Activated CD8-positive, alpha-beta T cell treated with anti-CD3 and anti-CD28 coated beads for 36 hours (primary cell): ENCODE results near the gene HIRA. TPM values are rescaled to one million over a fixed set of nuclear protein-coding genes. Genes with fewer than 3 reads are reported as not detected.
"Not testable (repeated sequence)": the region's sequence is repeated elsewhere in the genome, so short reads cannot be mapped to it uniquely, and the experiment has no call there.

ENCODE experiments used
- ATAC-seq: fragments of 200-7000 bp; cut with Tn5 transposase; one replicate; pipeline ENCODE4 v1.10.0; 2021; ENCODE audit warnings: mild to moderate bottlenecking, moderate library complexity
- CTCF ChIA-PET: fragments of 350-600 bp; sonication (Branson Sonifier 250); formaldehyde crosslinking; loops from one replicate; lab custom pipeline; 2021; ENCODE audit warnings: antibody characterized with exemption; lab: Charles Lee
- POLR2A ChIA-PET: fragments of 350-600 bp; sonication (Branson Sonifier 250); formaldehyde crosslinking; loops from one replicate; lab custom pipeline; 2021; ENCODE audit warnings: antibody characterized with exemption; lab: Charles Lee
- DNase-seq: peaks from one replicate; pipeline ENCODE4 v3.0.0-alpha.2; 2020
- H3K27ac Mint-ChIP-seq: one replicate; pipeline ENCODE4 v1.8.0; 2021; ENCODE audit warnings: mild to moderate bottlenecking, mixed read lengths
- H3K27me3 Mint-ChIP-seq: one replicate; pipeline ENCODE4 v1.8.0; 2021; ENCODE audit warnings: mixed read lengths
- H3K36me3 Mint-ChIP-seq: one replicate; pipeline ENCODE4 v1.8.0; 2021; ENCODE audit warnings: low read depth, mixed read lengths
- H3K4me1 Mint-ChIP-seq: one replicate; pipeline ENCODE4 v1.8.0; 2021; ENCODE audit warnings: low read depth, mixed read lengths
- H3K4me3 Mint-ChIP-seq: one replicate; pipeline ENCODE4 v1.8.0; 2021; ENCODE audit warnings: mild to moderate bottlenecking, moderate library complexity, mixed read lengths
- H3K9me3 Mint-ChIP-seq: one replicate; pipeline ENCODE4 v1.8.0; 2021; ENCODE audit warnings: mixed read lengths
- intact Hi-C: fragments of 100-400 bp; cut with micrococcal nuclease; formaldehyde crosslinking; loops from one replicate; pipeline ENCODE4 v1.10.0; 2022
- total RNA-seq, 2 experiments: library from RNA; stranded (reverse); gene quantifications; one replicate each; pipeline ENCODE4 v1.2.3, GENCODE V29; 2021
- TF ChIP-seq, protein P1 (sequence below): fragments of 200-600 bp; IDR thresholded peaks from one replicate; pipeline ENCODE4 v1.8.0; 2022; ENCODE audit warnings: antibody characterized with exemption, mild to moderate bottlenecking

HIRA gene
- total RNA-seq, 2 experiments from 2014 or later = 29.7 to 30.5 TPM

DNA sequence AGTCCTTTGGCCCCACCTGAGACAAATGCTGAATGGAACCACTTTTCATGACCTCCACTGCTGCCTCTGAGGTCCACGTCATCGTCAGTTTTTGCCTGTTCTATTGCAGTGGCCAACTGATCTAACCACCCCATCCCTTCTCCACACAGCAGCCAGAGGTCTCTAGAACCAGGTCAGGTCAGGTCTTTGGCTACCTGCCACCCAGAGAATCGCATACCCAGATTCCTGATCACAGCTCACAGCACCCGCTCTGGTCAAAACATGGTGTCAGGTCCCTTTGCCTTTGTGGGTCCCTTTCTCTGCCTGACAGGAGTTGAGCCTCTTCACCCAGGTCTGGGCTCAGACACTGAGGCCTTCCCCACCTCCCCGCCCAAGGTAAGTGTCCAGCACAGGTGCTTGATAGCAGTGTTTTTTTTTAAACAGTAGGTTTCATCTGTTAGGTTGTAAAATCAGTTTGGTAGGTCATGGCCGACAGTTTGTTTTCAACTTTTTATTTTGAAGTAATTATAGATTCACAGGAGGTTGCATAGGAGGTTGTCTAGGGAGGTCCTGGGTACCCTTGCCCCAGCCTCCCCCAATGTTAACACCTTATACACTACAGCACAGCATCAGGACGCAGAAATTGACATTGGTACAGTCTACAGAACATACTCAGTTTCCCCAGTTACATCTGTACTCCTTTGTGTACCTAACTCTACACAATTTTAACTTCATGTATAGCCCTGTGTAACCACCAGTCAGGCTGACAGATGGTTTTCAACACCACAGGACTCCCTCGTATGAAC, 9.1 kb upstream of the HIRA start:
- Mint-ChIP-seq H3K4me1 (peaks cover 19% of the 10 kb centered on the region), H3K36me3 (peaks cover 29% of the 10 kb centered on the region), H3K27ac (peak overlapping the region; percentile 22), H3K4me3 (no peak overlapping the region), H3K9me3 (no peaks in the 10 kb centered on the region), H3K27me3 (no peaks in the 10 kb centered on the region)
- no peak for ATAC-seq
- DNase-seq = no peak
- POLR2A ChIA-PET = interaction anchor here (0.7 to 1.3 kb wide), 3 partner anchors 9 to 16 kb away, joined by 3 to 5 read pairs (median 3); partner anchors contain the start of genes HIRA and MRPL40
- TF ChIP-seq, protein P1, sequence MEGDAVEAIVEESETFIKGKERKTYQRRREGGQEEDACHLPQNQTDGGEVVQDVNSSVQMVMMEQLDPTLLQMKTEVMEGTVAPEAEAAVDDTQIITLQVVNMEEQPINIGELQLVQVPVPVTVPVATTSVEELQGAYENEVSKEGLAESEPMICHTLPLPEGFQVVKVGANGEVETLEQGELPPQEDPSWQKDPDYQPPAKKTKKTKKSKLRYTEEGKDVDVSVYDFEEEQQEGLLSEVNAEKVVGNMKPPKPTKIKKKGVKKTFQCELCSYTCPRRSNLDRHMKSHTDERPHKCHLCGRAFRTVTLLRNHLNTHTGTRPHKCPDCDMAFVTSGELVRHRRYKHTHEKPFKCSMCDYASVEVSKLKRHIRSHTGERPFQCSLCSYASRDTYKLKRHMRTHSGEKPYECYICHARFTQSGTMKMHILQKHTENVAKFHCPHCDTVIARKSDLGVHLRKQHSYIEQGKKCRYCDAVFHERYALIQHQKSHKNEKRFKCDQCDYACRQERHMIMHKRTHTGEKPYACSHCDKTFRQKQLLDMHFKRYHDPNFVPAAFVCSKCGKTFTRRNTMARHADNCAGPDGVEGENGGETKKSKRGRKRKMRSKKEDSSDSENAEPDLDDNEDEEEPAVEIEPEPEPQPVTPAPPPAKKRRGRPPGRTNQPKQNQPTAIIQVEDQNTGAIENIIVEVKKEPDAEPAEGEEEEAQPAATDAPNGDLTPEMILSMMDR = no peak
- CTCF ChIA-PET = no interaction called here
- intact Hi-C loops = no loop called here

- POLR2A ChIA-PET = interaction anchor here (1.6 kb wide), 1 partner anchor 9 kb away, joined by 6 read pairs; the partner anchor contains the start of gene C22orf39
Observed at GRCh38 chr22:19438298-19438697, 6.8 kb upstream of the HIRA start.

DNA sequence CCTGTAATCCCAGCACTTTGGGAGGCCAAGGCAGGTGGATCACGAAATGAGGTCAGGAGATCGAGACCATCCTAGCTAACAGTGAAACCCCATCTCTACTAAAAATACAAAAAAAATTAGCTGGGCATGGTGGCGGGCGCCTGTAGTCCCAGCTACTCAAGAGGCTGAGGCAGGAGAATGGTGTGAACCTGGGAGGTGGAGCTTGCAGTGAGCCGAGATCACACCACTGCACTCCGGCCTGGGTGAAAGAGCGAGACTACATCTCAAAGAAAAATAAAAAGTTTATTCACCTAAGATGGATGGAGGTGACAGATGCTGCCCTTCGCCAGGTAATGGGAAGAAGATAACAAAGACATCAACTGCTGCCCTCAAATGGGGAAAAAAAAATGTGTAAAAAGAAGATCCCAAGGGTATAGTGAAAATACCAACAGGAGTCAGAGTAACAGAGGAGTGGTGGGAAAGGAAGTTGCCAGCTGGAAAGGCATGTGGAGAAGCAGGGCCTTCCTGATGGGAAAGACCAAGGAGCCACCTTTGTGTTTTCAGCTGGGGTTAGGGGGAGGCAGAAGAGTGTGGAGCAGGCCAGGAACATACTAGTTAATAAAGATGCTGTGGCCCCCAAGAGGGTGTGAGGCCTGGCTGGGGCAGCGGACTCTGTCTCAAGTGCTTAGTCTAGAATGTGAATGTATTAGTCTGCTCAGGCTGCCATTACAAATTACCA, 5.1 kb upstream of the HIRA start:
- Mint-ChIP-seq H3K36me3 (peaks cover 37% of the 10 kb centered on the region), H3K27ac (peak overlapping the region; percentile 76), H3K4me1 (peaks cover 17% of the 10 kb centered on the region)
- POLR2A ChIA-PET = interaction anchor here (0.9 to 1.6 kb wide), 2 partner anchors 9 to 10 kb away, joined by 4 to 6 read pairs; partner anchors contain the start of gene C22orf39
- DNase-seq, H3K27me3 Mint-ChIP-seq, CTCF ChIA-PET, intact Hi-C loops, H3K9me3 Mint-ChIP-seq, ATAC-seq, H3K4me3 Mint-ChIP-seq: not testable (repeated sequence)

More at GRCh38 chr22:19438298-19438697, 6.8 kb upstream of the HIRA start:
- Mint-ChIP-seq H3K27me3 (no peaks in the 10 kb centered on the region), H3K4me1 (peaks cover 14% of the 10 kb centered on the region), H3K4me3 (no peak overlapping the region), H3K9me3 (no peaks in the 10 kb centered on the region), H3K27ac (peak overlapping the region; percentile 31), H3K36me3 (peaks cover 38% of the 10 kb centered on the region)
- no peak for ATAC-seq
- intact Hi-C loops = no loop called here
- DNase-seq = no peak
- TF ChIP-seq, protein P1 = no peak
- CTCF ChIA-PET = no interaction called here

- TF ChIP-seq, protein P1 = no peak
- intact Hi-C loops = no loop called here
- peaks cover 38% of the 10 kb centered on the region for H3K36me3 Mint-ChIP-seq
- H3K4me1 Mint-ChIP-seq = peaks cover 22% of the 10 kb centered on the region
- DNase-seq = no peak
- no peak overlapping the region for H3K4me3 Mint-ChIP-seq
- H3K27me3 Mint-ChIP-seq = no peaks in the 10 kb centered on the region
- CTCF ChIA-PET = interaction anchor here (1.2 kb wide), 1 partner anchor 11 kb away, joined by 5 read pairs; no protein-coding TSS in a partner anchor
- ATAC-seq = no peak
- H3K27ac Mint-ChIP-seq = peak overlapping the region; percentile 34
- H3K9me3 Mint-ChIP-seq = no peaks in the 10 kb centered on the region
- POLR2A ChIA-PET = interaction anchor here (1.1 to 6.8 kb wide), 4 partner anchors 12 to 42 kb away, joined by 4 to 109 read pairs (median 28); partner anchors contain the start of gene C22orf39
Observed at GRCh38 chr22:19434829-19435580, 3.5 kb upstream of the HIRA start.

- DNase-seq = peak; percentile 33
- no peak for ATAC-seq
- Mint-ChIP-seq H3K27ac (peak overlapping the region; percentile 49), H3K36me3 (peaks cover 44% of the 10 kb centered on the region), H3K9me3 (no peaks in the 10 kb centered on the region), H3K4me3 (peak overlapping the region; percentile 44), H3K27me3 (no peaks in the 10 kb centered on the region), H3K4me1 (peaks cover 28% of the 10 kb centered on the region)
- POLR2A ChIA-PET = interaction anchor here (1.6 to 6.8 kb wide), 3 partner anchors 13 to 32 kb away, joined by 4 to 109 read pairs (median 51); partner anchors contain the start of gene C22orf39
- TF ChIP-seq, protein P1 = no peak
- CTCF ChIA-PET = interaction anchor here (1.0 kb wide), 1 partner anchor 12 kb away, joined by 3 read pairs; no protein-coding TSS in a partner anchor
- intact Hi-C loops = no loop called here
Observed at GRCh38 chr22:19434401-19434800, 2.9 kb upstream of the HIRA start.
